Kasumi-1 (cell line): ENCODE data around the gene HEY2.

ENCODE experiments used
- DNase-seq, 2 experiments: peaks; one replicate each; lab custom pipeline; 2025; lab: John Stamatoyannopoulos, UW

The HEY2 gene

GRCh38 chr6:125743604-125744003 lies 5.8 kb upstream of the HEY2 start:
- DNase-seq = no peak

- no peak for DNase-seq
These were observed 4.0 kb upstream of the HEY2 start for GRCh38 chr6:125745281-125746018.

- DNase-seq = no peak
These were observed 3.4 kb upstream of the HEY2 start for GRCh38 chr6:125746019-125746414.

GRCh38 chr6:125746731-125747588 lies 2.5 kb upstream of the HEY2 start:
- peak; percentile 27 to 49 for DNase-seq

- peak; percentile 15 to 22 for DNase-seq
These were observed 1.6 kb upstream of the HEY2 start for GRCh38 chr6:125747589-125748405.

- peak in 1 of 2 experiments; percentile 22 for DNase-seq
These were observed 843 bp upstream of the HEY2 start for GRCh38 chr6:125748406-125749172.

- DNase-seq = no peak
These were observed 646 bp downstream of the HEY2 start for GRCh38 chr6:125749865-125750691.

GRCh38 chr6:125750692-125751333 lies 1.4 kb downstream of the HEY2 start:
- no peak for DNase-seq

GRCh38 chr6:125751334-125751916 lies 2.0 kb downstream of the HEY2 start:
- DNase-seq = no peak

- DNase-seq = no peak
These were observed 3.3 kb downstream of the HEY2 start for GRCh38 chr6:125752773-125753172.

GRCh38 chr6:125753218-125753936 lies 3.9 kb downstream of the HEY2 start:
- DNase-seq = peak; percentile 38 to 44

- DNase-seq = no peak
These were observed 4.5 kb downstream of the HEY2 start for GRCh38 chr6:125753937-125754259.

GRCh38 chr6:125754566-125754965 lies 5.1 kb downstream of the HEY2 start:
- DNase-seq = no peak

GRCh38 chr6:125759184-125759902 lies 9.9 kb downstream of the HEY2 start:
- DNase-seq = no peak

GRCh38 chr6:125759959-125760457 lies 10.6 kb downstream of the HEY2 start:
- no peak for DNase-seq

GRCh38 chr6:125764121-125764671 lies 14.8 kb downstream of the HEY2 start:
- no peak for DNase-seq

GRCh38 chr6:125765944-125766343 lies 16.5 kb downstream of the HEY2 start:
- no peak for DNase-seq

- DNase-seq = no peak
These were observed 17.2 kb downstream of the HEY2 start for GRCh38 chr6:125766641-125767040.
